AG08395 (cell line): Measurements from ENCODE around the gene NFAT5.
A peak's percentile ranks its signal among the peaks of the same experiment; 100 is the strongest.
"Not testable (repeated sequence)": the region's sequence is repeated elsewhere in the genome, so short reads cannot be mapped to it uniquely, and the experiment has no call there.

Experiments used
- DNase-seq: peaks from one replicate; pipeline ENCODE4 v3.0.0; 2012; ENCODE audit warnings: mixed read lengths, low spot score

NFAT5 gene

DNA sequence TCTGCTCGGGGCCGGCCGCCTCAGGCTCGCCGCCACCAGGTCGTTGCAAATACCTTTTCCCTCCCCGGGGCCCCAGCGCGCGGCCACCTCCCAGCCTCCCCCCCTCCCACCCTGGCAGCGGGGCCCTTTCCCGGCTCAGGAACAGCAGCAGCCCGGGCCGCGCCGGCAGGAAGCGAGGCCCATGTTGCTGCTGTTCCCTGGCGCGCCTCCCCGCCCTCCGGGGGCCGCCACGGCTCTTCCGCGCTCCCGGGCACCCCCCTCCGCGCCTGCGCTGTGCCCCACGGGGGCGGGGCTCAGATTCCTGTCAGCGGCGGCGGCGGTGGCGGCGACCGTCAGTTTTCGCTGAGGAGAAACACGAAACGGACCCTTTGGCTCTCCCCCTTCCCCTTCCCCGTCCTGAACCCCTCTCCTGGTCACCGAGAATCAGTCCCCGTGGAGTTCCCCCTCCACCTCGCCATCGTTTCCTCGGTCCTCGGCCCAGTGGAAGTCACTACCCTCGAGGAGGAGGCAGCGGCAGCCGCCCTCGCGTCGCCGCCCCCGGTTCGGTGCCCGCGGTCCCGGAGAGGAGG lies at the start of gene NFAT5:
Gene NFAT5 (plus strand): TSS at position 296 of the 569 bp plus-strand sequence. CDS start 336 bp downstream, outside the sequence.
- peak; percentile 92 for DNase-seq

DNA sequence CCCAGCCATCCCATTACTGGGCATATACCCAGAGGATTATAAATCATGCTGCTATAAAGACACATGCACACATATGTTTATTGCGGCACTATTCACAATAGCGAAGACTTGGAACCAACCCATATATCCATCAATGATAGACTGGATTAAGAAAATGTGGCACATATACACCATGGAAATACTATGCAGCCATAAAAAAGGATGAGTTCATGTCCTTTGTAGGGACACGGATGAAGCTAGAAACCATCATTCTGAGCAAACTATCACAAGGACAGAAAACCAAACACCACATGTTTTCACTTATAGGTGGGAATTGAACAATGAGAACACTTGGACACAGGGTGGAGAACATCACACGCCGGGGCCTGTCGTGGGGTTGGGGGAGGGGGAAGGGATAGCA lies 47.9 kb upstream of the NFAT5 start:
- not testable (repeated sequence) for DNase-seq

DNA sequence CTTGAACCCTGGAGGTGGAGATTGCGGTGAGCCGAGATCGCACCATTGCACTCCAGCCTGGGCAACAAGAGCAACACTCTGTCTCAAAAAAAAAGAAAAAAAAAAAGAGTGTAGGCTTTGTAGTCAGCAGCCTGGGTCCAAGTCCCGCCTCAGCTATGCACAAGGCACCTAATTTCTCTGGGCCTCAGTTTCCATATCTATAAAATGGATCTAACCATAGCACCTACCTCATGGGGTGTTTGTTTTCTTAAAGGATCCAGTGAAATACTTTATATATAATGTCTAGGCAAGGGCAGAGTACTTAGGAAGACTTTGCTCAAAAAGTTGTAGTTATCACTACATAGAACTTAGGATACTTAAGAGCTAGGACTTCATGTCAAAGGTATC lies 45.4 kb upstream of the NFAT5 start:
- no peak for DNase-seq

DNA sequence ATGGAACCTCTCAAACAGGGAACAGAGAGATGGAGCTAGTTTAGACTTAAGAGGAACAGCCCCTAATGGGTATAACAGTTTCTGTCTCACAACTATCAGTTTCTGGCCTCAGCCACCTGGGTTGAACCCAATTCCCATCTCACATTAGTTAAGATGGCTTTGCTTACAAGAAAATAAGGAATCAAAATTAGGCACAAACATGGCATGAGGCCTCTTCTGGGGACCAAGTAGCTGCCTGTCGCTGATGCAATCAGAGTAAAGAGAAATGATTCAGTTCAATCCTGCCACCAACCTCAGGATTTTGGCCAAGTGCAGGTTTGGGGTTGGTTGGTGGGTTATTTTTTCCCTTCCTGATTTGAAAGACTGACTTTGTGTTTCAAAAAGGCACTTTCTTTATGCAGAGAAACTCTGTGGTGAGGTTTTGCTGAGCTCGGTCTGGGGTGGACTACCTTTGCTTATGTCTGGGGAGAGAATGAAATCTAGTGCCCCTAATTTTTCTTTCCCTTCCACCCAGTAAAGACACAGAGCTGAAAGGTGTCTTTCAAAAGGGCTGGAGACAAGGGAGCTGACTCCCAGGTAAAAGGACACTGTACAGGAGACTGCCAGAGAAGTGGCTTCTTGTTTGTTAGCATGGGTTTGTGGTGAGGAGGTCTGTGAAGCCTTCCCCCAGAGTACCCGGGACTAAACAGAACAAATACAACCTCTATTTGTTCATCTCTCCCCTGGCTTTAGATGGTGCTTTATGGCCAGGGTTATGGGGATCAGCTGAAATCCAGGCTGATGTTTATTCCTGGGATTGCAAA lies 44.8 kb upstream of the NFAT5 start:
- no peak for DNase-seq

DNA sequence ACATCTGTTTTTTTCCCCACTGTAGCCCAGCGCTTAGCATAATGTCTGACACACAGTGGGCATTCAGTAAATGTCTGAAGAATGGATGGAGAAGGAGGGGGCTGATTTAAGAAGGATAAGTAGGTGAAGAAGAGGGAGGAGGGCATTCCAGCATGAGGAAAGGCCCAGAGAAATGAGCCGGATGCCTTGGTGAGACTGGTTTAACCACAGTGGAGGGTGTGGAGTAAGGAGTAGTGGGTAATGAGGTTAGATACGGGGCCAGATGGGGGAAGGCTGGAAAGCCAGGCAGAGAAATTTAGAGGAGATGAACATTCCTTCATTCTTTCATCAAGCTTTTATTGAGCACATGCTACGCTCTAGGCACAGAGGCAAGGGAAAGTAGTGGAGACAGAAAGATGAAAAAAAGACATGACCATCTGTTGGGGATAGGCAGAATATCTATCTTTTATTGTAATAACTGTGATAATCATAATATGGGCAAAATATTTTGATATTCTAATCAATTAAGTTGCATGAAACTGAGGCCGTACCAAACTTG lies 43.7 kb upstream of the NFAT5 start:
- DNase-seq: no peak

DNA sequence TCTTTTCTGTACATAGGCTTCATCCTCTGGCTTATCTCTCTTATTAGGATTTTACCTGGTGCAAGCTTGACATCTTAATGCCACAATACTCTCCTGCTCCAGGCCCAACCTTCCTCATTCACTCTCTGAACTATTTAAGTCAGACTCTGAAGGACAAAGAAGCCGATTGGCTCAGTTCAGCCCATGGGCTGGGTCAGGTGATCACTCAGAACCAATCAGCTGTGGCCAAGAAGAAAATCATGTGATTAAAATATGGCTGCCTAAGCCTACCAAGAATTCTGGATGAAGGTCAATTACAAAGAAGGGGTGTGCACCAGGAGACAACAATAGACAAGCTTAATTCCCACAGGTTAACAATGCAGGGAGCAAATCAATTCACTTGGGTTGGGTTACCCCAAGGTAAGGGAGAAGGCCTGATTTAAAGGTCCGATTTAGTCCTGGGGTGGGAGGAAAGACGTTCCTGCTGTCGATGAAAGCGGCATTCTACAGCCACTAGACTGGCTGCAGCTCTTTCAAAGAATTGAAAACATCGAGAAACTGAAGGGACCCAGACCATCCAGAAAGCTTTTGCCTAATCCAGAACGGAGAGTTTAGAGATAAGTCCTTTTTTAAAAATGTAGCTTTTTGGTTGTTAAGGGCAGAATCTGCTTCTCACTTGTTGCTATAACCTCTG lies 42.9 kb upstream of the NFAT5 start:
- no peak for DNase-seq

DNA sequence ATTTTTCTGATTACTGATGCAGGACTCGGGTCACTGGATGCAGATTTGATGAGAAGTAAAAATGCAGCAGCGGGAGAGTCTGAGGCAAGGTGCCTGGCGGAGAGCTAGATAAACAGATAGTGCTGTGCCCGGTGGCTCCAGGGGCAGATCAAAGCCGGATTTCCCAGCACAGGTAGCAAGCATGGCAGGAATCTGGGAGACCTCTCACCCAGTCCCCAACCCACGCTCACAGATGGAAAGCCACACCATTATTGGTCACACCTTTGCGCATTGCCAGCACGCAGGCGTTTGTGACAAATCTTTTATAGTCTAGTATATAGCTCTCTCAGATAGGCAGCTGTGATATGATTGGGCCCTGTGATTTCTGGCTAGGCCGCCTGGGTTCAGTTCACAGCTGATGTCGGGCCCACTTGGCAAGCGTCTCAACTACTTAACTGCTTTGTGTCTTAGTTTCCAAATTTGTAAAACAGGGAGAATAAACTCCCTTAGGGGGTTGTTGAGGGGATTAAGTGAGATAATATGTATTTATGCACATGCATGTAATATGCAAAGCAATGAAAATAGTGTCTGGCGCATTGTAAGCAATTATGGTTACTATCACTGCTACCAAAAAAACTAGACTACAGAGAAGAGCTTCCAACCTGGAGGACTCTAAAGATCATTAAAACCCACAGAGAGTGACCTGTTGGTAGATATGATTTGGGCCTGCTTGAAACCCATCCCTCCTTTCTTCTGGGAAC lies 42.0 kb upstream of the NFAT5 start:
- no peak for DNase-seq

GRCh38 chr16:69526831-69527655 lies 38.7 kb upstream of the NFAT5 start:
- no peak for DNase-seq

GRCh38 chr16:69531988-69532387 lies 33.8 kb upstream of the NFAT5 start:
- no peak for DNase-seq

- no peak for DNase-seq
Measured at GRCh38 chr16:69532641-69533455, 32.9 kb upstream of the NFAT5 start.

GRCh38 chr16:69534720-69535119 lies 31.0 kb upstream of the NFAT5 start:
- DNase-seq: no peak

DNA sequence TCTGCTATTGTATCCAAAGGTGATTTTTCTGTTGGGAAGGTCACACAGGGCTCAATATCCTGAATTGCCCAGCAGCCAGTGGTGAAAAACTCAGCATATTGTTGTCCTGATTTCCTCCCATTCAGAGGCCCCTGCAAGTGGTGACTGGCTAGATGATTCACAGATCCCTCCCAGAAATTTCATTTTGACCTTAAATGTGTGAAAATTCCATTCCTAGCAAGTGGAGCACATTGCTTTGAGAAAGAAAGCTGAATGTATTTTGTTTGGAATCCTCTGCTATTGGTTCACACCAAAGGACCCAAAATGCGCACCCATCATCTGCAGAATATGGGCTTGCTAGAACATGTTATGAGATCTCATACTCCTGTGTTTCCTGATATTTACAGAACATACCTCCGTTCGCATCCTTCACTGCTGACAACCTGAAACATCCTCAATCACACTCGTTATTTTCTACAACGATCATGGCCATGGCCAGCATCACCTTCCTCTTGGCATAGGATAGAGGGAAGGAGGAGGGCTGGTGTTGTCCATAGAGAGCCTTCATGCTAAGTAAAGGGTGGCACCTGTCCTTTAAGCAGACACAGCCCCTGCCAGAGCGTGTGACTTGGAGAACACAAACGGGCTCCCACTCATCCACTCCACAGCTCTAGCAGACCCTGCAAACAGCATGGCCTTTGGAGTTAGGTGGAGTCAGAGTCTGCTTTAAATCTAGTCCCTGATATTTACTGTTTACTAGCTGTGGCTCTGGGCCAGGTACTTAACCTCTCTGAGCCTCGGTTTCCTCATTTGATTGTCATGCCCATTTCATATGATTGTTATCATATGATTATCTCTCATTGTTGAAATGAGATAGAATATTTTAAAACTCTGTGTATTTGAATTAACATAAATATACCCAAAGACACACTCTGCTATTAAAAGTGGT lies 30.4 kb upstream of the NFAT5 start:
- DNase-seq: peak; percentile 66

- no peak for DNase-seq
Measured at GRCh38 chr16:69537706-69538080, 28.1 kb upstream of the NFAT5 start.

DNA sequence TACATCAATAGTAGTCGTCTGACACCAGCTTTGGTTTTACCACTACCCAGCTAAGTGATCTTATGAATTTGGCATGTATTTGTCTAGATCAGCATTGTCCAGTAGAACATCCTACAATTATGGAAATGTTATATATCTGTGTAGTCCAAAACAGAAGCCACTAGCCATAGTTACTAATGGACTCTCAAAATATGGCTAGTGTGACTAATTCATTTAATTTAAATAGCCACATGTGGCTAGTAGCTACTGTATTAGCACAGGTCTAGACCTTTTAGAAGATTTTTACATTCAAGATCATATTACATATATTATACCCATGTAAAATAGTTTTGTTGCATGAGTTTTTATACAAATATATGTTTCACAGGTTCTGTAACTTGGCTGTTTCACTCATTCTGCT lies 27.0 kb upstream of the NFAT5 start:
- no peak for DNase-seq

DNA sequence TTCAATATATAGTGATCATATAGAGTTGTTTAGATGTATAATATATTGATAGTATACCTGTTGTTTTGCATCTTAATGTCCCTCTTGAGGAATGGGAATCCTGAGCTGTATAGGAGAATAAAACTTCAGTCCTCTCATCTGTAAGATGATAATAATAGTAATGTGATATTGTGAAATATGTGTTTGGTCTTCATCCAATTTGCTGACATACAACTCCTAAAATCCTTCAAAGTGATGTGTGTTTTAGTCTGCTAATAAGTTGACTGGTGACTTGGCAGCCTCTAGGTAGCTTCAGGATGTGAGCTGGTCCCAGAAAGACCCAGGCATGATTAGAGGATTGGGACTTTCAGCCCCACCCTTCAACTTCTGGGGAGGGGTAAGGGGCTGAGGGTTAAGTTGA lies 22.8 kb upstream of the NFAT5 start:
- no peak for DNase-seq

GRCh38 chr16:69544088-69544487 lies 21.7 kb upstream of the NFAT5 start:
- DNase-seq: no peak

- DNase-seq: not testable (repeated sequence)
Measured at GRCh38 chr16:69546663-69547062, 19.1 kb upstream of the NFAT5 start.

DNA sequence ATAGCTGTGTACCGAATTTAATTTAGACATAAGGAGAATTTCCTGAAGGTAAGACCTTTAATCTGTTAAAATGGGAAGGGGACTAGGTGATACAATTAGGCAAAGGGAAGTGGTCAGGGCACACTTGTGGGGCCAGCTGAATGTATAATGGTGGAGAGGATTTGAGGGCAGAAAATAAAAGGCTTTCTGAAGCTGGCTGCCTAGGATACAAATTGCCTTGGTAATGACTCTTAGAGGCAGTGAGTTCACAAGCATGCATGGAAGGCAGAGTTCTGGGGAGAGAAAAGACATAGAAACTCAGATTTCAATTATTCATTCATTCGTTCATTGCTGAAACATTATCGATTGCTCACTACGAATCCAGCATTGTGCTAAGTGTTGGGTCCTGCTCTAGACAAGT lies 12.4 kb upstream of the NFAT5 start:
- no peak for DNase-seq

- no peak for DNase-seq
Measured at GRCh38 chr16:69554495-69554894, 11.3 kb upstream of the NFAT5 start.
